H1 (cell line): ENCODE measurements around the gene BCAS3. TPM values are rescaled to one million over a fixed set of nuclear protein-coding genes. Genes with fewer than 3 reads are reported as not detected.

ENCODE experiments used
- CTCF ChIA-PET: fragments of 300-600 bp; sonication (Branson Sonifier 250); formaldehyde crosslinking; loops from one replicate; lab custom pipeline; 2021; ENCODE audit not compliant: partially characterized antibody; lab: Charles Lee
- POLR2A ChIA-PET: fragments of 300-600 bp; sonication (Branson Sonifier 250); formaldehyde crosslinking; loops from one replicate; lab custom pipeline; 2021; ENCODE audit warnings: inconsistent platforms; ENCODE audit not compliant: partially characterized antibody; lab: Charles Lee
- DNase-seq, 2 experiments: peaks; one replicate each; pipeline versions ENCODE4 v3.0.0 to v3.0.0-alpha.2; 2010 to 2022; ENCODE audit warnings: low spot score in 2 of 2, low read depth in 1 of 2, mixed read lengths in 1 of 2
- FAIRE-seq: peaks from 2 replicates; lab custom pipeline; 2011; peaks lifted over from hg19 to GRCh38; lab: Jason Lieb, UNC
- H2AFZ ChIP-seq: 2 replicates; pipeline ENCODE4 v1.8.1; 2012; ENCODE audit warnings: low read length, inconsistent platforms
- H2AK5ac ChIP-seq: 2 replicates; pipeline ENCODE4 v1.6.1; 2013; ENCODE audit warnings: low read depth, low read length
- H2BK120ac ChIP-seq: replicated peaks from 2 replicates; pipeline ENCODE3; 2013; ENCODE audit warnings: low read depth, low read length, inconsistent platforms
- H2BK12ac ChIP-seq: 2 replicates; pipeline ENCODE4 v1.6.1; 2013; ENCODE audit warnings: low read depth, low read length
- H2BK15ac ChIP-seq: 2 replicates; pipeline ENCODE4 v1.6.1; 2013; ENCODE audit warnings: low read length
- H2BK20ac ChIP-seq: 2 replicates; pipeline ENCODE4 v1.6.1; 2013; ENCODE audit warnings: low read length
- H2BK5ac ChIP-seq: 2 replicates; pipeline ENCODE4 v1.6.1; 2013; ENCODE audit warnings: low read depth, low read length
- H3K14ac ChIP-seq: 2 replicates; pipeline ENCODE4 v1.6.1; 2013; ENCODE audit warnings: inconsistent platforms; ENCODE audit not compliant: insufficient read length
- H3K18ac ChIP-seq: 2 replicates; pipeline ENCODE4 v1.6.1; 2013; ENCODE audit warnings: low read length; ENCODE audit errors: extremely low read depth
- H3K23ac ChIP-seq: 2 replicates; pipeline ENCODE4 v1.6.1; 2013; ENCODE audit warnings: inconsistent platforms; ENCODE audit not compliant: insufficient read length
- H3K23me2 ChIP-seq: 2 replicates; pipeline ENCODE4 v1.6.1; 2013; ENCODE audit warnings: low read depth, low read length
- H3K27ac ChIP-seq: 2 replicates; pipeline ENCODE4 v1.6.1; 2011; ENCODE audit warnings: low read depth, low read length, inconsistent platforms
- H3K27me3 ChIP-seq, 4 experiments: replicated peaks in 1 of 4; 1 replicate in 1 of 4; 2 replicates in 3 of 4; pipeline versions ENCODE4 v1.6.1 to v1.8.1; 2011 to 2013; ENCODE audit warnings: low read length in 3 of 4, mild to moderate bottlenecking in 3 of 4, inconsistent platforms in 2 of 4, mixed read lengths in 2 of 4, moderate library complexity in 1 of 4; ENCODE audit not compliant: control insufficient read depth in 3 of 4, insufficient read depth in 3 of 4; ENCODE audit errors: extremely low read depth in 1 of 4
- H3K36me3 ChIP-seq, 4 experiments: 2 replicates each; pipeline versions ENCODE4 v1.6.1 to v1.8.1; 2011 to 2013; ENCODE audit warnings: mild to moderate bottlenecking in 4 of 4, low read length in 3 of 4, moderate library complexity in 2 of 4, control low read depth in 1 of 4, inconsistent platforms in 1 of 4; ENCODE audit not compliant: insufficient read depth in 4 of 4, control insufficient read depth in 2 of 4
- H3K4ac ChIP-seq: replicated peaks from 2 replicates; pipeline ENCODE3; 2013; ENCODE audit warnings: low read length, low read depth, mixed read lengths, inconsistent platforms; ENCODE audit not compliant: insufficient read length
- H3K4me1 ChIP-seq, 4 experiments: replicated peaks in 1 of 4; 1 replicate in 1 of 4; 2 replicates in 3 of 4; pipeline versions ENCODE4 v1.6.1 to v1.8.1; 2011 to 2013; ENCODE audit warnings: low read length in 3 of 4, inconsistent platforms in 2 of 4, mixed read lengths in 1 of 4; ENCODE audit not compliant: insufficient read depth in 4 of 4, control insufficient read depth in 3 of 4
- H3K4me2 ChIP-seq, 2 experiments: 2 replicates each; pipeline versions ENCODE4 v1.6.1 to v1.8.1; 2011 to 2013; ENCODE audit warnings: low read depth in 2 of 2, low read length in 2 of 2, control low read depth in 1 of 2, inconsistent platforms in 1 of 2, mild to moderate bottlenecking in 1 of 2; ENCODE audit not compliant: insufficient read depth in 1 of 2
- H3K4me3 ChIP-seq, 4 experiments: fragments of 200-600, 300-600 bp in 1 of 4; sonication (generic), shearing (Covaris generic), sonication (Bioruptor Twin) in 1 of 4; 2 replicates each; pipeline versions ENCODE4 v1.5.1 to v1.8.1; 2011 to 2016; ENCODE audit warnings: low read length in 4 of 4, low read depth in 3 of 4, control low read depth in 2 of 4, inconsistent platforms in 2 of 4, mild to moderate bottlenecking in 2 of 4, mixed read lengths in 1 of 4, moderate library complexity in 1 of 4; ENCODE audit not compliant: insufficient read depth in 2 of 4; ENCODE audit errors: extremely low read depth in 1 of 4
- H3K56ac ChIP-seq: replicated peaks from 2 replicates; pipeline ENCODE3; 2013; ENCODE audit warnings: low read depth, mild to moderate bottlenecking, mixed read lengths, low read length, inconsistent platforms; ENCODE audit not compliant: insufficient read length
- H3K79me1 ChIP-seq: 2 replicates; pipeline ENCODE4 v1.6.1; 2013; ENCODE audit warnings: low read depth, low read length, control low read depth
- H3K79me2 ChIP-seq, 2 experiments: 2 replicates each; pipeline versions ENCODE4 v1.6.1 to v1.8.1; 2012 to 2013; ENCODE audit warnings: low read length in 2 of 2, mild to moderate bottlenecking in 2 of 2, inconsistent platforms in 1 of 2; ENCODE audit not compliant: insufficient read depth in 2 of 2, control insufficient read depth in 1 of 2
- H3K9ac ChIP-seq, 4 experiments: replicated peaks in 1 of 4; 1 replicate in 1 of 4; 2 replicates in 3 of 4; pipeline versions ENCODE4 v1.6.1 to v1.8.1; 2011 to 2013; ENCODE audit warnings: low read depth in 3 of 4, low read length in 3 of 4, control low read depth in 2 of 4, mild to moderate bottlenecking in 2 of 4, moderate library complexity in 2 of 4, inconsistent platforms in 1 of 4; ENCODE audit errors: extremely low read depth in 1 of 4
- H3K9me3 ChIP-seq, 2 experiments: 2 replicates each; pipeline versions ENCODE4 v1.6.1 to v1.8.1; 2012 to 2013; ENCODE audit warnings: mild to moderate bottlenecking in 2 of 2, moderate library complexity in 2 of 2, control low read depth in 1 of 2, inconsistent platforms in 1 of 2, low read depth in 1 of 2, low read length in 1 of 2, mixed read lengths in 1 of 2; ENCODE audit not compliant: insufficient read depth in 2 of 2
- H4K20me1 ChIP-seq, 2 experiments: replicated peaks in 1 of 2; 2 replicates each; pipeline versions ENCODE3 to v1.8.1; 2011 to 2013; ENCODE audit warnings: inconsistent platforms in 2 of 2, low read length in 2 of 2, mild to moderate bottlenecking in 1 of 2; ENCODE audit not compliant: insufficient read depth in 2 of 2, control insufficient read depth in 1 of 2
- H4K5ac ChIP-seq: 2 replicates; pipeline ENCODE4 v1.6.1; 2013; ENCODE audit warnings: low read length, low read depth, mixed read lengths, inconsistent platforms; ENCODE audit not compliant: insufficient read length
- H4K8ac ChIP-seq: 2 replicates; pipeline ENCODE4 v1.8.0; 2013; ENCODE audit warnings: mild to moderate bottlenecking, moderate library complexity, low read length, inconsistent platforms; ENCODE audit not compliant: insufficient read depth; ENCODE audit errors: extremely low read depth
- H4K91ac ChIP-seq: replicated peaks from 2 replicates; pipeline ENCODE3; 2013; ENCODE audit warnings: low read length, mixed read lengths, inconsistent platforms; ENCODE audit not compliant: insufficient read length
- BACH1 ChIP-seq: IDR thresholded peaks from 2 replicates; pipeline ENCODE4 v1.6.1; 2012; ENCODE audit warnings: low read length, improper control_type of control experiment
- CEBPB ChIP-seq: IDR thresholded peaks from 2 replicates; pipeline ENCODE4 v1.6.1; 2012; ENCODE audit warnings: low read depth, low read length
- EGR1 ChIP-seq: IDR thresholded peaks from 2 replicates; pipeline ENCODE4 v1.6.1; 2011; ENCODE audit warnings: low read depth, low read length, borderline replicate concordance
- FOSL1 ChIP-seq: IDR thresholded peaks from 2 replicates; pipeline ENCODE4 v1.6.1; 2011; ENCODE audit warnings: mild to moderate bottlenecking, low read depth, low read length, moderate library complexity; ENCODE audit not compliant: insufficient read depth
- MAX ChIP-seq: IDR thresholded peaks from 2 replicates; pipeline ENCODE4 v1.6.1; 2012; ENCODE audit warnings: inconsistent platforms
- SRF ChIP-seq: IDR thresholded peaks from 2 replicates; pipeline ENCODE4 v1.6.1; 2011; ENCODE audit warnings: mild to moderate bottlenecking, low read depth, low read length, moderate library complexity
- TAF7 ChIP-seq: optimal IDR thresholded peaks from 2 replicates; pipeline ENCODE3; 2011; ENCODE audit warnings: low read depth, mild to moderate bottlenecking, inconsistent platforms, low read length, moderate library complexity, borderline replicate concordance
- WGBS, 2 experiments: shearing (Covaris generic) in 1 of 2; methylation state at CpG; one replicate each; pipeline versions ENCODE4 v1.1.6 to v1.1.7; 2013 to 2015; ENCODE audit warnings: low lambda C conversion rate in 2 of 2, mixed read lengths in 2 of 2, inconsistent platforms in 1 of 2, low coverage in 1 of 2, missing lambda C conversion rate in 1 of 2; ENCODE audit not compliant: insufficient replicate concordance in 2 of 2, insufficient coverage in 1 of 2, insufficient read length in 1 of 2; ENCODE audit errors: extremely low coverage in 1 of 2, missing lambda C conversion rate in 1 of 2; 5-methylcytosine and 5-hydroxymethylcytosine counted together
- polyA plus RNA-seq, 7 experiments: library from polyadenylated mRNA; depleted of rRNA in 3 of 7; stranded (reverse) in 5 of 7; unstranded in 2 of 7; fragments of >200 nt in 5 of 7; fragments of 200-250 nt in 2 of 7; gene quantifications; 1 replicate in 5 of 7; 2 replicates in 1 of 7; 4 replicates in 1 of 7; pipeline versions ENCODE4 v1.2.1 to v1.2.3, GENCODE V29; 2011 to 2013; ENCODE audit warnings: missing spikeins in 2 of 7, mixed read lengths in 2 of 7
- total RNA-seq: library from RNA; stranded (reverse); fragmentation: NEBNext Ultra II Directional; extraction: Animal tissue kit (Norgen Biotek cat#: 25700); gene quantifications from 2 replicates; pipeline ENCODE4 v1.2.1, GENCODE V29; 2021

The BCAS3 gene
- total and polyA plus RNA-seq, 2 of the 8 experiments (the other 6 are each of a cell fraction or from before 2014, with no cell fraction given) = 9.9 to 13.3 TPM

GRCh38 chr17:61073799-61074513, 396.3 kb downstream of the BCAS3 start:
- no peak overlapping the region for H3K27ac ChIP-seq
- H3K14ac ChIP-seq = no peak overlapping the region
- H3K56ac ChIP-seq = no peak overlapping the region
- H2AK5ac ChIP-seq = no peak overlapping the region
- H3K9me3 ChIP-seq = no peaks in the 10 kb centered on the region
- no peak overlapping the region for H3K4me2 ChIP-seq
- H3K4me1 ChIP-seq = no peaks in the 10 kb centered on the region
- H4K91ac ChIP-seq = no peak overlapping the region
- no peak overlapping the region for H4K5ac ChIP-seq
- WGBS, 2 experiments = 92% methylated on average over 3 of the region's 3 CpGs; no CpG with 5 or more reads in 1 of the 2 experiments
- H3K79me2 ChIP-seq = no peaks in the 10 kb centered on the region
- TF ChIP-seq BACH1 = no peak
- no peak for TF ChIP-seq MAX
- no peak for TF ChIP-seq CEBPB
- TF ChIP-seq FOSL1 = no peak
- no peak for TF ChIP-seq SRF
- TF ChIP-seq EGR1 = no peak
- TF ChIP-seq TAF7 = no peak
- no peak overlapping the region for H2BK15ac ChIP-seq
- no peak overlapping the region for H3K23ac ChIP-seq
- no peaks in the 10 kb centered on the region for H3K36me3 ChIP-seq
- no peak for DNase-seq
- no peak overlapping the region for H4K8ac ChIP-seq
- CTCF ChIA-PET = no interaction called here
- no peaks in the 10 kb centered on the region for H3K23me2 ChIP-seq
- H3K4me3 ChIP-seq = no peak overlapping the region
- H2BK120ac ChIP-seq = no peak overlapping the region
- no peaks in the 10 kb centered on the region for H4K20me1 ChIP-seq
- POLR2A ChIA-PET = interaction anchor here (0.6 to 0.8 kb wide), 2 partner anchors 153 to 608 kb away, joined by 3 read pairs; no protein-coding TSS in a partner anchor
- no peak overlapping the region for H2BK12ac ChIP-seq
- no peaks in the 10 kb centered on the region for H3K79me1 ChIP-seq
- H2AFZ ChIP-seq = no peak overlapping the region
- no peak overlapping the region for H2BK20ac ChIP-seq
- no peak for FAIRE-seq
- no peak overlapping the region for H3K4ac ChIP-seq
- no peak overlapping the region for H2BK5ac ChIP-seq
- no peak overlapping the region for H3K9ac ChIP-seq
- no peaks in the 10 kb centered on the region for H3K27me3 ChIP-seq
- no peak overlapping the region for H3K18ac ChIP-seq
